OCI-LY1 (cell line): ENCODE data around the gene IGSF6.
"Not testable (repeated sequence)": the region's sequence is repeated elsewhere in the genome, so short reads cannot be mapped to it uniquely, and the experiment has no call there.

Source experiments
- H2AFZ ChIP-seq: fragments of 200-600 bp; sonication (generic), shearing (Covaris generic); 2 replicates; pipeline ENCODE4 v1.6.0; 2014; ENCODE audit warnings: antibody characterized with exemption, mild to moderate bottlenecking, low read length
- H3F3A ChIP-seq: fragments of 200-600 bp; sonication (generic), shearing (Covaris generic); 2 replicates; pipeline ENCODE4 v1.6.0; 2014; ENCODE audit warnings: mild to moderate bottlenecking, antibody characterized with exemption, low read length, moderate library complexity; ENCODE audit not compliant: insufficient read depth
- H3K27ac ChIP-seq: fragments of 200-600 bp; sonication (generic); 2 replicates; pipeline ENCODE4 v1.5.1; 2014; ENCODE audit warnings: low read length, mixed run types, mild to moderate bottlenecking, low read depth; ENCODE audit not compliant: poor library complexity, severe bottlenecking
- H3K27me3 ChIP-seq: fragments of 200-600 bp; sonication (generic); 2 replicates; pipeline ENCODE4 v1.6.0; 2014; ENCODE audit warnings: antibody characterized with exemption, mild to moderate bottlenecking, low read length, moderate library complexity; ENCODE audit not compliant: insufficient read depth
- H3K36me3 ChIP-seq: fragments of 200-600 bp; sonication (generic); 2 replicates; pipeline ENCODE4 v1.6.1; 2014; ENCODE audit warnings: mild to moderate bottlenecking, antibody characterized with exemption, low read length, moderate library complexity, mixed read lengths; ENCODE audit not compliant: insufficient read depth
- H3K4me1 ChIP-seq: fragments of 200-600 bp; sonication (generic); 2 replicates; pipeline ENCODE4 v1.5.1; 2014; ENCODE audit warnings: mild to moderate bottlenecking, low read length, moderate library complexity; ENCODE audit not compliant: insufficient read depth, severe bottlenecking
- H3K4me2 ChIP-seq: fragments of 200-600 bp; sonication (generic), shearing (Covaris generic); 2 replicates; pipeline ENCODE4 v1.6.1; 2014; ENCODE audit warnings: low read length
- H3K4me3 ChIP-seq: fragments of 200-600 bp; sonication (generic); 2 replicates; pipeline ENCODE4 v1.5.1; 2014; ENCODE audit warnings: low read length, low read depth, mild to moderate bottlenecking, mixed read lengths; ENCODE audit not compliant: poor library complexity, severe bottlenecking
- H3K79me2 ChIP-seq: fragments of 200-600 bp; shearing (Covaris generic); 2 replicates; pipeline ENCODE4 v1.6.1; 2016; ENCODE audit warnings: mixed run types, low read length, mixed read lengths; ENCODE audit not compliant: insufficient read depth
- H3K9ac ChIP-seq: fragments of 200-600 bp; sonication (generic), shearing (Covaris generic); 2 replicates; pipeline ENCODE4 v1.6.1; 2014; ENCODE audit warnings: mild to moderate bottlenecking, low read length, mixed read lengths
- H3K9me2 ChIP-seq: fragments of 200-600 bp; sonication (generic), shearing (Covaris generic); 2 replicates; pipeline ENCODE4 v1.6.1; 2014; ENCODE audit warnings: low read depth, mild to moderate bottlenecking, low read length, mixed read lengths
- H3K9me3 ChIP-seq: fragments of 200-600 bp; shearing (Covaris generic); 2 replicates; pipeline ENCODE4 v1.6.1; 2014; ENCODE audit warnings: low read length, mixed read lengths
- H4K20me1 ChIP-seq: fragments of 200-600 bp; sonication (generic), shearing (Covaris generic); 2 replicates; pipeline ENCODE4 v1.6.0; 2016; ENCODE audit warnings: mild to moderate bottlenecking, low read length; ENCODE audit not compliant: insufficient read depth
- EZH2 ChIP-seq: fragments of 200-600 bp; sonication (generic), shearing (Covaris generic); IDR thresholded peaks from 2 replicates; pipeline ENCODE4 v1.8.0; 2017; ENCODE audit warnings: borderline replicate concordance, mixed run types, mild to moderate bottlenecking, antibody characterized with exemption, low read length, moderate library complexity, mixed read lengths
- TF ChIP-seq, protein P1 (sequence below): fragments of 200-600 bp; sonication (generic), shearing (Covaris generic); IDR thresholded peaks from 2 replicates; pipeline ENCODE4 v1.5.1; 2017; ENCODE audit warnings: mild to moderate bottlenecking, antibody characterized with exemption, low read length, moderate library complexity, mixed read lengths

IGSF6 gene

DNA sequence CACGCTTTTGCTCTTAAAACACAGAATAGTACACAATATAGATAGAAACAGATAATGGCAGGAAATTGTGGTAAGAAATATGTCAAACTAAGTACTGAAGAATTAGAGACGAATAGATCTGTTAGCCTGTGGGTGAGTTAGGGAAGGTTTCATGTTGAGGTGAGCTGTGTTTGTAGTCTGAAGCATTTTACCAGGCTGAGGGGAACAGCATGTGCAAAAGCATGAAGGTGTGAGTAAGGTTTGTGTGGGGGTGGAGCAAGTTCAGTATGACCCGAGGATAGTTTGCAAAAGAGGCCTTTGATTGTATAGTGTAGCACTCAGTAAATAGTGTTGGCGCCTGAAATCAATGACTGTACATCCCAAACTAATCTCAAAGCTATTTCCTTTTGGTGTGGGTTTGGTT is 13.8 kb downstream of the IGSF6 start:
- peaks cover 29% of the 10 kb centered on the region for H3K4me1 ChIP-seq
- no peak overlapping the region for H3K4me2 ChIP-seq
- H3K9me2 ChIP-seq: no peaks in the 10 kb centered on the region
- TF ChIP-seq EZH2: no peak
- TF ChIP-seq, protein P1, sequence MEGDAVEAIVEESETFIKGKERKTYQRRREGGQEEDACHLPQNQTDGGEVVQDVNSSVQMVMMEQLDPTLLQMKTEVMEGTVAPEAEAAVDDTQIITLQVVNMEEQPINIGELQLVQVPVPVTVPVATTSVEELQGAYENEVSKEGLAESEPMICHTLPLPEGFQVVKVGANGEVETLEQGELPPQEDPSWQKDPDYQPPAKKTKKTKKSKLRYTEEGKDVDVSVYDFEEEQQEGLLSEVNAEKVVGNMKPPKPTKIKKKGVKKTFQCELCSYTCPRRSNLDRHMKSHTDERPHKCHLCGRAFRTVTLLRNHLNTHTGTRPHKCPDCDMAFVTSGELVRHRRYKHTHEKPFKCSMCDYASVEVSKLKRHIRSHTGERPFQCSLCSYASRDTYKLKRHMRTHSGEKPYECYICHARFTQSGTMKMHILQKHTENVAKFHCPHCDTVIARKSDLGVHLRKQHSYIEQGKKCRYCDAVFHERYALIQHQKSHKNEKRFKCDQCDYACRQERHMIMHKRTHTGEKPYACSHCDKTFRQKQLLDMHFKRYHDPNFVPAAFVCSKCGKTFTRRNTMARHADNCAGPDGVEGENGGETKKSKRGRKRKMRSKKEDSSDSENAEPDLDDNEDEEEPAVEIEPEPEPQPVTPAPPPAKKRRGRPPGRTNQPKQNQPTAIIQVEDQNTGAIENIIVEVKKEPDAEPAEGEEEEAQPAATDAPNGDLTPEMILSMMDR: no peak
- peak overlapping the region; percentile 47 for H3K27ac ChIP-seq
- H2AFZ ChIP-seq: no peak overlapping the region
- no peak overlapping the region for H3K9ac ChIP-seq
- peaks cover 14% of the 10 kb centered on the region for H3K79me2 ChIP-seq
- no peak overlapping the region for H3K4me3 ChIP-seq
- peaks cover 7% of the 10 kb centered on the region; the same call in 1 of the 2 replicates for H3F3A ChIP-seq
- no peaks in the 10 kb centered on the region for H3K9me3 ChIP-seq
- peaks cover 10% of the 10 kb centered on the region for H3K36me3 ChIP-seq
- H3K27me3 ChIP-seq: no peaks in the 10 kb centered on the region
- no peaks in the 10 kb centered on the region for H4K20me1 ChIP-seq

- H3K36me3 ChIP-seq: peaks cover 10% of the 10 kb centered on the region
- H3K9me2 ChIP-seq: no peaks in the 10 kb centered on the region
- H2AFZ ChIP-seq: no peak overlapping the region
- no peak overlapping the region for H3K4me3 ChIP-seq
- H3K79me2 ChIP-seq: peaks cover 5% of the 10 kb centered on the region; the same call in 1 of the 2 replicates
- peaks cover 7% of the 10 kb centered on the region; the same call in 1 of the 2 replicates for H3F3A ChIP-seq
- H3K4me2 ChIP-seq: no peak overlapping the region
- TF ChIP-seq, protein P1: no peak
- TF ChIP-seq EZH2: no peak
- peaks cover 17% of the 10 kb centered on the region for H3K4me1 ChIP-seq
- H3K9ac ChIP-seq: no peak overlapping the region
- H3K9me3 ChIP-seq: no peaks in the 10 kb centered on the region
- H3K27me3 ChIP-seq: no peaks in the 10 kb centered on the region
- H3K27ac ChIP-seq: no peak overlapping the region
- H4K20me1 ChIP-seq: no peaks in the 10 kb centered on the region
Observed at GRCh38 chr16:21637032-21637968, 15.1 kb downstream of the IGSF6 start.

GRCh38 chr16:21635694-21636093 is 16.7 kb downstream of the IGSF6 start:
- H3K9me2 ChIP-seq, H3K27me3 ChIP-seq, H3K4me1 ChIP-seq, H2AFZ ChIP-seq, H4K20me1 ChIP-seq, H3K9me3 ChIP-seq, H3K79me2 ChIP-seq, H3K27ac ChIP-seq, H3K4me2 ChIP-seq, H3K4me3 ChIP-seq, H3K36me3 ChIP-seq, H3F3A ChIP-seq, H3K9ac ChIP-seq: not testable (repeated sequence)
